Measurements from ENCODE around the gene CCDC201. TPM values are rescaled to one million over a fixed set of nuclear protein-coding genes. Genes with fewer than 3 reads are reported as not detected.
A peak's percentile ranks its signal among the peaks of the same experiment; 100 is the strongest.
"Not testable (repeated sequence)": the region's sequence is repeated elsewhere in the genome, so short reads cannot be mapped to it uniquely, and the experiment has no call there.

Gene CCDC201
- total RNA-seq, 1 experiment from 2014 or later = not detected

DNA sequence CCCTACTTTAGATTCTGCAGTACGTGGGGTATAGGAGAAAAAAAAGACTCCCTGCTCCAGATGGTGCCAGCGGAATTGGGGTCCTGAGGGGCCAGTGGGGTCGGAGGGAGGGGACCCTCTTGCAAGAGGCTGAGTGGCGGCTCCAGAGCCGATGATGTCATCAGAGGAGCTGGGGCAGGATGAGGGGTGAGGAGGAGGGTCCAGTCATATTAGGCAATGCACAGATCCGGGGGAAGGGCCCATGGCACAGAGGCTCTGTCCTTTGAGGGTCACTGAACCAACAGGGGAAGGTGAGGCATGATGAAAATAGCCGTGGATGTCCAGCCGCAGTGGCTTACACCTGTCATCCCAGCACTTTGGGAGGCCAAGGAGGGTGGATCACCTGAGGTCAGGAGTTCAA, 19.4 kb downstream of the CCDC201 start:
- DNase-seq; H3K9me3 ChIP-seq (ENCODE audit: low read length); H3K4me1 ChIP-seq (ENCODE audit: low read length); H3K4me3 ChIP-seq (ENCODE audit: low read length); H3K36me3 ChIP-seq (ENCODE audit: insufficient read depth, low read length); H4K20me1 ChIP-seq (ENCODE audit: insufficient read depth, low read depth, low read length); H3K27me3 ChIP-seq (ENCODE audit: low read length); H2AFZ ChIP-seq (ENCODE audit: low read length); H3K9ac ChIP-seq (ENCODE audit: low read length); H3K4me2 ChIP-seq (ENCODE audit: low read depth, low read length, poor library complexity, severe bottlenecking); H3K9me2 ChIP-seq (replicated peaks; ENCODE audit: insufficient read depth, low read length); H3K27ac ChIP-seq (ENCODE audit: low read length); H3K79me2 ChIP-seq (ENCODE audit: low read length): not testable (repeated sequence)

DNA sequence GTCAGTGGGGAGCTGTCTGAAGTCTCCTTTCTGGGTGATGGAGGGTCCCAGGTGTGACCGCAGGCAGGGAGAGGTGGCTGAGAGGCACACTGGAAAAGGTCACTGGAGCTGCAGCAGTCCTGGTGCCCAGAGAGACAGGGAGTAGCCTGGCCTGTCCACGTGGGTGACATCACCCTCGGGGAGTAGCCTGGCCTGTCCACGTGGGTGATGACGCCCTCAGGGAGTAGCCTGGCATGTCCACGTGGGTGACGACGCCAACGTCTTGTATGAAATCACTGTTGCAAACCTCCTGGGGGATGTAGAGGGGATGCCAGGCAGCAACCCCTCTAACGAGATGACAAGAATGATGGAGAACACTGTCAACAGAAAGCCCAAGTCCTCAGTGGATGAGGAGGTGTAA, 19.9 kb downstream of the CCDC201 start:
- not testable (repeated sequence) for H2AFZ ChIP-seq (ENCODE audit: low read length); H3K4me1 ChIP-seq (ENCODE audit: low read length); H3K9ac ChIP-seq (ENCODE audit: low read length); DNase-seq; H3K9me2 ChIP-seq (replicated peaks; ENCODE audit: insufficient read depth, low read length); H3K27me3 ChIP-seq (ENCODE audit: low read length); H3K36me3 ChIP-seq (ENCODE audit: insufficient read depth, low read length); H4K20me1 ChIP-seq (ENCODE audit: insufficient read depth, low read depth, low read length); H3K4me2 ChIP-seq (ENCODE audit: low read depth, low read length, poor library complexity, severe bottlenecking); H3K79me2 ChIP-seq (ENCODE audit: low read length); H3K9me3 ChIP-seq (ENCODE audit: low read length); H3K27ac ChIP-seq (ENCODE audit: low read length); H3K4me3 ChIP-seq (ENCODE audit: low read length)

DNA sequence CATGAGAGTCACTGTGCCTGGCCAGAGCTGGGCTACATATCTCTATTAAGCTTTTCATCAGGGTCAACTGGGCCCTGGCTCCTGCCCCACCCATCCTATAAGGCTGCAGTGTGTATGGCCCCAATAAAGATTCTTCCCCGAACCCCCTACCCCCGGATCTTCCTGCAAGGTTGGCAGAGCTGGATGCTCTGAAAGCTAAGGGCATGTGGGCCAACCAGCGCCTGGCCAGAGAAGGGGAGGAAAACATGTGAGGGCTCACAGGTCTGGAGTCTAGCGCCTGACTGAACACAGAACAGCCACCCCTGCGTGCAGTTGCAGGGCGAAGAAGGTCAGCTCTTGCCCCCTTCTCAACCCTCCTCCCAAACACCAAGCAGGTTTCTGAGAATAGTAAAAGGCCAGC, 24.1 kb downstream of the CCDC201 start:
- H3K9me2 ChIP-seq (replicated peaks; ENCODE audit: insufficient read depth, low read length); H3K36me3 ChIP-seq (ENCODE audit: insufficient read depth, low read length); H3K4me3 ChIP-seq (ENCODE audit: low read length); H3K4me1 ChIP-seq (ENCODE audit: low read length); H4K20me1 ChIP-seq (ENCODE audit: insufficient read depth, low read depth, low read length); H3K27me3 ChIP-seq (ENCODE audit: low read length); H3K4me2 ChIP-seq (ENCODE audit: low read depth, low read length, poor library complexity, severe bottlenecking); H2AFZ ChIP-seq (ENCODE audit: low read length); DNase-seq; H3K9me3 ChIP-seq (ENCODE audit: low read length); H3K27ac ChIP-seq (ENCODE audit: low read length); H3K79me2 ChIP-seq (ENCODE audit: low read length); H3K9ac ChIP-seq (ENCODE audit: low read length): not testable (repeated sequence)

DNA sequence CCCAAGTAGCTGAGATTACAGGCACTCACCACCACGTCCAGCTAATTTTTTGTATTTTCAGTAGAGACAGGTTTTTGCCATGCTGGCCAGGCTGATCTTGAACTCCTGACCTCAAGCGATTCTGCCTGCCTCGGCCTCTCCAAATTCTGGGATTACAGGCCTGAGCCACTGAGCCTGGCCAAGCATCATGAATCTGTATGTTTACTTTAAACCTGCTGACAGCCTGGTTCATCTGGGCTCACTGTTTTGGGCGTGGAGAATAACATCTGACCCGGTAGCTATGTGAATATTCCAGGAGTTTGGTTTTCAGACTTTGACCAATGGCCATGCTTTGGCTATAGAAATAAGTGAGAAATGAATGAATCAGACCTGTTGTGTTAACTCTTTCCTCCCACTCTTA, 26.3 kb downstream of the CCDC201 start:
- H3K36me3 ChIP-seq (ENCODE audit: insufficient read depth, low read length); H3K27me3 ChIP-seq (ENCODE audit: low read length); H3K9ac ChIP-seq (ENCODE audit: low read length); H3K79me2 ChIP-seq (ENCODE audit: low read length); H2AFZ ChIP-seq (ENCODE audit: low read length); H4K20me1 ChIP-seq (ENCODE audit: insufficient read depth, low read depth, low read length); H3K27ac ChIP-seq (ENCODE audit: low read length); DNase-seq; H3K4me3 ChIP-seq (ENCODE audit: low read length); H3K4me1 ChIP-seq (ENCODE audit: low read length); H3K9me2 ChIP-seq (replicated peaks; ENCODE audit: insufficient read depth, low read length); H3K4me2 ChIP-seq (ENCODE audit: low read depth, low read length, poor library complexity, severe bottlenecking); H3K9me3 ChIP-seq (ENCODE audit: low read length): not testable (repeated sequence)

DNA sequence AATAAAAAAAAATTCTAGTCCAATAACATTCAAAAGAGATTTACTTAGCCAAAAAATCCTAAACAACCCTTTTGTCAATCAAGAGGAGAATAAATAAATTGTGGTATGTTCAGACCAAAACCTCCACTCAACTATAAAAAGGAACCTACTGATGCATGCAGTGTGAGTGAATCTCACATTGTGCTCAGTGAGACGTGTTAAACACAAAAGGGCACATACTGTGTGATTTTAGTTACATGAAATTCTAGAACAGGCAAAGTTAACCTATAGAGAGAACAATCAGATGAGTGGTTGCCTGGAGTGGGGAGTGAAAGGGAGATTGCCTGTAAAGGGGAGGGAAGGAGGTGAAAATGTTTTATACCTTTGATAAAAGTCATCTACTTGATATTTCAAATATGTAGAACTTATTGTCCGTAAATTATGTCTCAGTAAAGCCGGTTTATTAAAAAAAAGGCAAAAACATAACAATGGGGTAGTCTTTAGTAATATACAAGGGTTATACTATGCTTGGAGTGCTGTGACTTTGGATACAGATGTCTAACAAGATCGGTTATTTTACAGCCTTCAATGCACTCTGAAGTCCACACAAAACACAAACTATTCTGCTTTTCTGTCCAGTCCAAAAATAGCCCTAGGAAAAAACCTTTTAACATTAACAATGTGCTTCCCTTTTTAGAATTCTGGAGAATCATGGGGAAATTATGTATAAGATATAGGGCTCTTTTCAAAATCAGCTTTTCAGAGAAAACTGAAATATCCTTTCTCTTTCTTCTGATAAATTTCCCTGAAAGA, 30.8 kb downstream of the CCDC201 start:
- not testable (repeated sequence) for H3K4me3 ChIP-seq (ENCODE audit: low read length); H3K4me1 ChIP-seq (ENCODE audit: low read length); H3K9ac ChIP-seq (ENCODE audit: low read length); H3K9me2 ChIP-seq (replicated peaks; ENCODE audit: insufficient read depth, low read length); H4K20me1 ChIP-seq (ENCODE audit: insufficient read depth, low read depth, low read length); H3K79me2 ChIP-seq (ENCODE audit: low read length); H3K27me3 ChIP-seq (ENCODE audit: low read length); H3K9me3 ChIP-seq (ENCODE audit: low read length); H3K27ac ChIP-seq (ENCODE audit: low read length); H2AFZ ChIP-seq (ENCODE audit: low read length); H3K36me3 ChIP-seq (ENCODE audit: insufficient read depth, low read length)
- peak; percentile 56 for DNase-seq
- peak overlapping the region; percentile 41 for H3K4me2 ChIP-seq (ENCODE audit: low read depth, low read length, poor library complexity, severe bottlenecking)

DNA sequence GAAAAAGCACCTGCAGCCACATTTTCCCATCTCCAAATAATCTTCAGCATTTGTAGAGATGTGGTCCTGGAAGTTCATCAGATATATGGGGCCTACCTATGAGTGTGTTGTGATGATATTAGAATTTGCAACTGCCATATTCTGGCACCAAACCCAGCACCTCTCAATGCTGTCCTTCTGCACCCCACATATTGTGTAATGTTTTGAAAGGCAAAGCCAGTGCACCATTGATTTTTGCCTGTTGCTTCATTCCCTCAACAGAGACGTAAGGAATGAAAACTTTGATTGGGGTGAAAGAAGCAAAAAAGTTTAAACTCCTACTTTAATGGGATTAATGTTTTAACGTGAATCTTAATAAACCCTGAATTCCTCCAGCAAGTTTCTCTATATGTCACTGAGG, 34.0 kb downstream of the CCDC201 start:
- H3K9ac ChIP-seq (ENCODE audit: low read length); H3K4me1 ChIP-seq (ENCODE audit: low read length); H3K36me3 ChIP-seq (ENCODE audit: insufficient read depth, low read length); H3K4me3 ChIP-seq (ENCODE audit: low read length); H3K79me2 ChIP-seq (ENCODE audit: low read length); H3K9me2 ChIP-seq (replicated peaks; ENCODE audit: insufficient read depth, low read length); H2AFZ ChIP-seq (ENCODE audit: low read length); DNase-seq; H3K27me3 ChIP-seq (ENCODE audit: low read length); H3K27ac ChIP-seq (ENCODE audit: low read length); H4K20me1 ChIP-seq (ENCODE audit: insufficient read depth, low read depth, low read length); H3K9me3 ChIP-seq (ENCODE audit: low read length); H3K4me2 ChIP-seq (ENCODE audit: low read depth, low read length, poor library complexity, severe bottlenecking): not testable (repeated sequence)

DNA sequence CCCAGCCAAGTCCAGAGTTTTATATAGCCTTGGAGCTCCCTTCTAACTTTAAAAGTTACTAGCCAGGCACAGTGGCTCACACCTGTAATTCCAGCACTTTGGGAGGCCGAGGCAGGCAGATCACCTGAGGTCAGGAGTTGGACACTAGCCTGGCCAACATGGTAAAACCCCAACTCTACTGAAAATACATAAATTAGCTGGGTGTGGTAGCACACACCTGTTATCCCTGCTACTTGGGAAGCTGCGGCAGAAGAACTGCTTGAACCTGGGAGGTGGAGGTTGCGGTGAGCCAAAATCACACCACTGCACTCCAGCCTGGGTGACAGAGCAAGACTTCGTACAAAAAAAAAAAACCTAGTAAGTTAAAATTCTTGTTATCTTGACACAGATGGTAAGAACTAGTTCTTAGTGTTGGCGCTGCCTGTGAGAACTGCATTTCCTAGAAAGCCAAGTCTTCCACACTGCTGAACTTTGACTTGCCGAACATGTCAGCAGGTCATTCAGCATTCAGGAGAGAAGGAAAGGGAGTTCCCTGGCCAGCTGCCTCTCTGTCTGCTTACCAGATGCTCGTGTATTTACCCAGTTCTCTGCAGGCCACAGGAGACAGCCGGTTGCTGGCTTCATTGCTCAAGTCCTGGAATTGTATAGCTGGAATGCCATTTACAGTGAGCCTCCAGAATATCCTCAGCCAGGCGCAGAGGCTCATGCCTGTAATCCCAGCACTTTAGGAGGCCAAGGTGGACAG, 40.3 kb downstream of the CCDC201 start:
- not testable (repeated sequence) for H3K79me2 ChIP-seq (ENCODE audit: low read length); H3K9me3 ChIP-seq (ENCODE audit: low read length); H3K27ac ChIP-seq (ENCODE audit: low read length); H3K4me2 ChIP-seq (ENCODE audit: low read depth, low read length, poor library complexity, severe bottlenecking); H3K9me2 ChIP-seq (replicated peaks; ENCODE audit: insufficient read depth, low read length); H3K36me3 ChIP-seq (ENCODE audit: insufficient read depth, low read length); H3K9ac ChIP-seq (ENCODE audit: low read length); H3K4me3 ChIP-seq (ENCODE audit: low read length); H4K20me1 ChIP-seq (ENCODE audit: insufficient read depth, low read depth, low read length); H3K4me1 ChIP-seq (ENCODE audit: low read length); H2AFZ ChIP-seq (ENCODE audit: low read length); DNase-seq; H3K27me3 ChIP-seq (ENCODE audit: low read length)

DNA sequence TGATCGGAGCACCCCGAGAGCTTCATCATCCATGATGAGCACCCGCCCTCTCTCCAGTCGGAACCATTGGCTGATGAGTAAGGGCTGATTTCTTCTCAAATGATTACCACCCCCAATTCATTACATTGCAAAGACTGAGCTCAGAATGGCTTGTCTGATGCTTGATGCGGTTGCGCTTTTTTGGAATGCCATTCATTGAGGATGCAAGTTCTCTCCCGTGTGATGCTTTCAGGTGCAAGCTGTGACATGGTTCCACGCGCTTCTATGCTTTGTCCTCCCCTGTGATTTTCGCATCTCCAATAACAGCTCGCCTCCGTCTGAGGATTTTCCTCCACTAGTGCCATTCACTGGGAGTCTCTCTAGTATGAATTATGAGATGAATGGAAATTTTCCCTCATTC, 43.0 kb downstream of the CCDC201 start:
- not testable (repeated sequence) for H3K4me2 ChIP-seq (ENCODE audit: low read depth, low read length, poor library complexity, severe bottlenecking); H3K27me3 ChIP-seq (ENCODE audit: low read length); H3K79me2 ChIP-seq (ENCODE audit: low read length); H3K9me3 ChIP-seq (ENCODE audit: low read length); H3K9ac ChIP-seq (ENCODE audit: low read length); H3K4me3 ChIP-seq (ENCODE audit: low read length); H3K4me1 ChIP-seq (ENCODE audit: low read length); H3K9me2 ChIP-seq (replicated peaks; ENCODE audit: insufficient read depth, low read length); H2AFZ ChIP-seq (ENCODE audit: low read length); DNase-seq; H3K27ac ChIP-seq (ENCODE audit: low read length); H4K20me1 ChIP-seq (ENCODE audit: insufficient read depth, low read depth, low read length); H3K36me3 ChIP-seq (ENCODE audit: insufficient read depth, low read length)
